Parathyroid adenoma (tissue), 2 donors: ENCODE results near the gene UMAD1.

Experiments
- H2AFZ ChIP-seq: fragments of 300-600 bp; sonication (generic); one replicate; pipeline ENCODE4 v1.7.0; 2017; ENCODE audit warnings: antibody characterized with exemption, mild to moderate bottlenecking
- H3K27ac ChIP-seq: fragments of 300-600 bp; sonication (generic); one replicate; pipeline ENCODE4 v1.7.0; 2017
- H3K27me3 ChIP-seq: fragments of 300-600 bp; sonication (generic); one replicate; pipeline ENCODE4 v1.7.0; 2017; ENCODE audit warnings: low read length; ENCODE audit not compliant: control insufficient read depth, insufficient read depth
- H3K36me3 ChIP-seq: fragments of 300-600 bp; sonication (generic); one replicate; pipeline ENCODE4 v1.7.0; 2017; ENCODE audit warnings: low read length; ENCODE audit not compliant: control insufficient read depth, insufficient read depth
- H3K4me1 ChIP-seq: fragments of 300-600 bp; sonication (generic); one replicate; pipeline ENCODE4 v1.7.0; 2017; ENCODE audit warnings: control low read depth
- H3K4me2 ChIP-seq: fragments of 300-600 bp; sonication (generic); one replicate; pipeline ENCODE4 v1.7.0; 2017; ENCODE audit warnings: low read length
- H3K4me3 ChIP-seq: fragments of 300-600 bp; sonication (generic); one replicate; pipeline ENCODE4 v1.7.0; 2017; ENCODE audit warnings: low read depth, low read length
- H3K79me2 ChIP-seq: fragments of 300-600 bp; sonication (generic); one replicate; pipeline ENCODE4 v1.7.0; 2017; ENCODE audit warnings: control low read depth
- H3K9ac ChIP-seq: fragments of 300-600 bp; sonication (generic); one replicate; pipeline ENCODE4 v1.7.0; 2017; ENCODE audit warnings: mild to moderate bottlenecking
- H3K9me3 ChIP-seq: fragments of 300-600 bp; sonication (generic); one replicate; pipeline ENCODE4 v1.7.0; 2017; ENCODE audit warnings: low read length; ENCODE audit not compliant: control insufficient read depth
- TF ChIP-seq, protein P1 (sequence below): fragments of 300-600 bp; sonication (generic); IDR thresholded peaks from one replicate; pipeline ENCODE4 v1.7.0; 2017; ENCODE audit warnings: antibody characterized with exemption, mild to moderate bottlenecking
- donor health status: primary hyperparathyroidism.

The UMAD1 gene

DNA sequence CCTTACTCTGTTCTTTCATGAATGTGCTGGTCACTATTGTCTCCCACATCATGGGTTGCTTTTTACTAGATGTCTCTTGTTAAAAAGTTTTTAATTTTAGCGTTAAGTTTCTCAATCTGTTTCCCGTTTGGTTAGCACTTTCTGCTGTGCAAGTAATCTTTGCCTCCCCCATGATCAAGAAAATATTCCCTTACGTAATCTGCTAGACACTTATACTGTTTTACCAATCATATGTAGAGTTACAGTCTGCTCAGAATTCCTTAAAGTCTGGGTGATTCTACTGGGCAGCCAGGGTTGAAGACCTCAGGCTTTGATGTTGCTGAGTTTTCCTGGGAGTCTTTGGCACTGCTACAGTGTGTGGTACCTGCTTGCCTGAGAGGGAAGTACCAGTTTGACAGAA is 116.0 kb downstream of the UMAD1 start:
- Histone ChIP-seq H3K27me3 (no peaks in the 10 kb centered on the region), H3K79me2 (no peaks in the 10 kb centered on the region), H2AFZ (no peak overlapping the region), H3K9ac (no peak overlapping the region), H3K27ac (no peak overlapping the region), H3K4me2 (no peak overlapping the region), H3K36me3 (no peaks in the 10 kb centered on the region), H3K4me1 (peaks cover 10% of the 10 kb centered on the region), H3K9me3 (no peaks in the 10 kb centered on the region), H3K4me3 (no peak overlapping the region)
- TF ChIP-seq, protein P1, sequence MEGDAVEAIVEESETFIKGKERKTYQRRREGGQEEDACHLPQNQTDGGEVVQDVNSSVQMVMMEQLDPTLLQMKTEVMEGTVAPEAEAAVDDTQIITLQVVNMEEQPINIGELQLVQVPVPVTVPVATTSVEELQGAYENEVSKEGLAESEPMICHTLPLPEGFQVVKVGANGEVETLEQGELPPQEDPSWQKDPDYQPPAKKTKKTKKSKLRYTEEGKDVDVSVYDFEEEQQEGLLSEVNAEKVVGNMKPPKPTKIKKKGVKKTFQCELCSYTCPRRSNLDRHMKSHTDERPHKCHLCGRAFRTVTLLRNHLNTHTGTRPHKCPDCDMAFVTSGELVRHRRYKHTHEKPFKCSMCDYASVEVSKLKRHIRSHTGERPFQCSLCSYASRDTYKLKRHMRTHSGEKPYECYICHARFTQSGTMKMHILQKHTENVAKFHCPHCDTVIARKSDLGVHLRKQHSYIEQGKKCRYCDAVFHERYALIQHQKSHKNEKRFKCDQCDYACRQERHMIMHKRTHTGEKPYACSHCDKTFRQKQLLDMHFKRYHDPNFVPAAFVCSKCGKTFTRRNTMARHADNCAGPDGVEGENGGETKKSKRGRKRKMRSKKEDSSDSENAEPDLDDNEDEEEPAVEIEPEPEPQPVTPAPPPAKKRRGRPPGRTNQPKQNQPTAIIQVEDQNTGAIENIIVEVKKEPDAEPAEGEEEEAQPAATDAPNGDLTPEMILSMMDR = no peak

DNA sequence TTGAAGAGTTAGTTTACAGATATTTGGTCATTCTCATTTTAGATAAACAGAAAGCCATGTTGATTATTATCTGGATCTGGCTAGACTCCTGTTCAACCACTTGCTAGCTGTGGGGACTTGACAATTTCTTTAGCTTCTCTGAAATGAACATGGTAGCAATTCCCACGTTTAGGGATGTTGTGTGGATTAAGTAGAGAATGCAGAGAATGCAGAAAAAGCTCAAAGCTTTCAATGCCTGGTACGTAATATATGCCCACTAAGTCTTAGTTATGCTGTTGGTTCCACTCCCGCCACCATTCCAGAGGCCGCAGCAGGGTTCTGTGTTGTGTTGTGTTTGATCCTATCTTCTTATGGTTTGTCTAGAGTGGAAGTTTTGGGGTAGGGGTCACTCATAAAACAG is 117.0 kb downstream of the UMAD1 start:
- no peak overlapping the region for H3K27ac ChIP-seq
- no peaks in the 10 kb centered on the region for H3K79me2 ChIP-seq

DNA sequence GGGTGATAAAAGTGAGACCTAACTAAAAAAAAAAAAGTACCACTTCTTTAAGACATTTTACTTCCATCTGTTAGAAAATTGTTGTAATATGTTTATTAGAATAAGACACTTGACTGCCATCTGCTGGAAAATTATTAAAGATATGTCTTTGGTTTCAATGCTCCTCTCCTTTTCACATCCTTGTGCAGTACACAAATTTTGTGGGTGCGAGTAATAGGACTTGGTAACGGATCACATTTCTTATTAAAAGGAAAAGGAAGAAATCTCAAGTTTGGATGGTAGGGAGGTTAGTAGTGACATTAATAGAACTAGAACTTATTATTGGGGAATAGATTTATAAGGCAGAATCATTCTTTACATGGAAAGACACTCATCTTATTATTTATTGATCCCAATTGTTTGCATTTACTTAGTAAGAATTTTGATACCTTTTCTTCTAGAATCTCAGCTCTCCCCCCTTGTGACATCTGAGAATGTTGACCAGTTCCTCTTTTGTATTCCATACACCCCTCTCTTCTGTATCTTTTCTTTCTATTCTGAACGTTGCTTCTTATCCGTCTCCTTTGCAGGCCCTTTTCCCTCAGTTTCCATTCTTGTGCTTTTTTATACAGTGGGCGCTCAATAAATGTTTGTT is 120.9 kb downstream of the UMAD1 start:
- TF ChIP-seq, protein P1 = peak; percentile 45
- Histone ChIP-seq H3K4me2 (peak overlapping the region; percentile 18), H3K27me3 (no peaks in the 10 kb centered on the region), H3K9me3 (no peaks in the 10 kb centered on the region), H3K9ac (no peak overlapping the region), H2AFZ (no peak overlapping the region), H3K4me3 (peak overlapping the region; percentile 32), H3K36me3 (no peaks in the 10 kb centered on the region), H3K79me2 (no peaks in the 10 kb centered on the region), H3K27ac (no peak overlapping the region), H3K4me1 (peaks cover 7% of the 10 kb centered on the region)

More for the DNA sequence above, 117.0 kb downstream of the UMAD1 start:
- Histone ChIP-seq H3K9me3 (no peaks in the 10 kb centered on the region), H3K4me3 (no peak overlapping the region), H3K27me3 (no peaks in the 10 kb centered on the region), H2AFZ (no peak overlapping the region), H3K4me2 (no peak overlapping the region), H3K4me1 (peaks cover 7% of the 10 kb centered on the region), H3K36me3 (no peaks in the 10 kb centered on the region), H3K9ac (no peak overlapping the region)
- TF ChIP-seq, protein P1 = no peak

DNA sequence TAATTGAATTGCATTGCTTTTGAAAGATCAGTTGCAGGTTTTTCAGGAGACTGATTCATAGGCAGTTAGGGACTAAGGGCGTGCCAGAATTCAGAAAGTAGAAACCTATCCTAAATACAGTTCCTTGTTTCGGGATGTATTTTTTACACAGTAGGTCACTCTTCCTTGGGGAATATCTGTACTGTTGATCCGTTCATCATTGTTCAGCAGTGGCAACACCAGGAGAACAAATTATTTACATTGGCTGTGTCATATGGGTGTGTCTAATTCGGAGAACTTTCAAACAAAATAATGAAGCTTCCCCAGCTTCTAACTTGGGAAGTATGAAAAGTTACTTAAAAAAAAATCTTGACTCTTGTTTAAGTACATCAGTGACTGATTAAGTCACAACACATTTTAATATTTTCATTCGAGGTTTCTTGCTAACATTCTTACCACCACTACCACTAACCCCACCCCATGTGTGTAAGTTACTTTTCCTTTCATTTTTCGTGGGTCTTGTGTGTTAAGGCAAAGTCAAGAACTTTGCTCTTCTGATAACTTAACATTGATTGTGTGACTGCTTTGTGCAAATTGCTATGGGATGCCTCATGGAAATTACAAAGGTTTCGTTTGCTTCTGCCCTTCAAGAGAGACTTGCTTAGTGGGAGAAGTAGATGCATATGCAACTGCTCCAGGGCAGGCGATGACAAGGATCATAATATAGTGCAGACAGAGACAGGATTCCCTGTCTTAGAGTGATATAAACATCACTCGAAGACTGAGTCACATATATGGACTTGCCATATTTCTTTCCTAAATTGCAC is 121.6 kb downstream of the UMAD1 start:
- peak overlapping the region; percentile 32 for H3K4me3 ChIP-seq
- H3K36me3 ChIP-seq = no peaks in the 10 kb centered on the region
- TF ChIP-seq, protein P1 = no peak
- H3K79me2 ChIP-seq = no peaks in the 10 kb centered on the region
- peak overlapping the region; percentile 18 for H3K4me2 ChIP-seq
- H3K27ac ChIP-seq = no peak overlapping the region
- H3K4me1 ChIP-seq = peaks cover 6% of the 10 kb centered on the region
- H3K9me3 ChIP-seq = no peaks in the 10 kb centered on the region
- H3K27me3 ChIP-seq = no peaks in the 10 kb centered on the region
- no peak overlapping the region for H2AFZ ChIP-seq
- no peak overlapping the region for H3K9ac ChIP-seq
